ENCODE results near the gene LRRC74A.

Gene LRRC74A

GRCh38 chr14:76827696-76828296 is 1.6 kb downstream of the LRRC74A start:
- H3K4me3 Mint-ChIP-seq = no peak overlapping the region
- H3K4me1 Mint-ChIP-seq (ENCODE audit: low read depth) = no peaks in the 10 kb centered on the region
- H3K9me3 Mint-ChIP-seq = no peaks in the 10 kb centered on the region
- H3K27me3 Mint-ChIP-seq = no peaks in the 10 kb centered on the region
- no peaks in the 10 kb centered on the region for H3K36me3 Mint-ChIP-seq (ENCODE audit: low read depth)
- H3K27ac Mint-ChIP-seq = no peak overlapping the region

- Mint-ChIP-seq H3K4me1 (ENCODE audit: low read depth) (no peaks in the 10 kb centered on the region), H3K27me3 (no peaks in the 10 kb centered on the region), H3K36me3 (ENCODE audit: low read depth) (no peaks in the 10 kb centered on the region), H3K27ac (no peak overlapping the region), H3K4me3 (no peak overlapping the region), H3K9me3 (no peaks in the 10 kb centered on the region)
These were observed 2.3 kb downstream of the LRRC74A start for GRCh38 chr14:76828339-76829012.

- Mint-ChIP-seq H3K27me3 (no peaks in the 10 kb centered on the region), H3K4me3 (no peak overlapping the region), H3K9me3 (no peaks in the 10 kb centered on the region), H3K4me1 (ENCODE audit: low read depth) (no peaks in the 10 kb centered on the region), H3K36me3 (ENCODE audit: low read depth) (no peaks in the 10 kb centered on the region), H3K27ac (no peak overlapping the region)
These were observed 2.8 kb downstream of the LRRC74A start for GRCh38 chr14:76829013-76829365.

- Mint-ChIP-seq H3K9me3 (no peaks in the 10 kb centered on the region), H3K4me3 (no peak overlapping the region), H3K27ac (no peak overlapping the region), H3K36me3 (ENCODE audit: low read depth) (no peaks in the 10 kb centered on the region), H3K4me1 (ENCODE audit: low read depth) (no peaks in the 10 kb centered on the region), H3K27me3 (peaks cover 5% of the 10 kb centered on the region)
These were observed 3.6 kb downstream of the LRRC74A start for GRCh38 chr14:76829650-76830421.

GRCh38 chr14:76830556-76830955 is 4.3 kb downstream of the LRRC74A start:
- Mint-ChIP-seq H3K27ac (no peak overlapping the region), H3K9me3 (no peaks in the 10 kb centered on the region), H3K27me3 (peaks cover 5% of the 10 kb centered on the region), H3K4me1 (ENCODE audit: low read depth) (no peaks in the 10 kb centered on the region), H3K36me3 (ENCODE audit: low read depth) (no peaks in the 10 kb centered on the region), H3K4me3 (no peak overlapping the region)

- Mint-ChIP-seq H3K4me1 (ENCODE audit: low read depth) (no peaks in the 10 kb centered on the region), H3K27me3 (peaks cover 5% of the 10 kb centered on the region), H3K9me3 (no peaks in the 10 kb centered on the region), H3K36me3 (ENCODE audit: low read depth) (no peaks in the 10 kb centered on the region), H3K27ac (no peak overlapping the region), H3K4me3 (no peak overlapping the region)
These were observed 6.3 kb downstream of the LRRC74A start for GRCh38 chr14:76832503-76832988.

- Mint-ChIP-seq H3K27ac (no peak overlapping the region), H3K27me3 (peaks cover 9% of the 10 kb centered on the region), H3K36me3 (ENCODE audit: low read depth) (no peaks in the 10 kb centered on the region), H3K4me3 (no peak overlapping the region), H3K4me1 (ENCODE audit: low read depth) (no peaks in the 10 kb centered on the region), H3K9me3 (no peaks in the 10 kb centered on the region)
These were observed 6.8 kb downstream of the LRRC74A start for GRCh38 chr14:76833011-76833410.

GRCh38 chr14:76834241-76834661 is 8.0 kb downstream of the LRRC74A start:
- Mint-ChIP-seq H3K27ac (no peak overlapping the region), H3K36me3 (ENCODE audit: low read depth) (no peaks in the 10 kb centered on the region), H3K4me3 (no peak overlapping the region), H3K9me3 (no peaks in the 10 kb centered on the region), H3K27me3 (peaks cover 18% of the 10 kb centered on the region), H3K4me1 (ENCODE audit: low read depth) (no peaks in the 10 kb centered on the region)

- H3K36me3 Mint-ChIP-seq (ENCODE audit: low read depth) = no peaks in the 10 kb centered on the region
- H3K4me3 Mint-ChIP-seq = no peak overlapping the region
- H3K27ac Mint-ChIP-seq = no peak overlapping the region
- peaks cover 18% of the 10 kb centered on the region for H3K27me3 Mint-ChIP-seq
- H3K9me3 Mint-ChIP-seq = no peaks in the 10 kb centered on the region
- no peaks in the 10 kb centered on the region for H3K4me1 Mint-ChIP-seq (ENCODE audit: low read depth)
These were observed 9.9 kb downstream of the LRRC74A start for GRCh38 chr14:76836029-76836630.

GRCh38 chr14:76837524-76837923 is 11.3 kb downstream of the LRRC74A start:
- Mint-ChIP-seq H3K4me3 (no peak overlapping the region), H3K27me3 (peaks cover 20% of the 10 kb centered on the region), H3K4me1 (ENCODE audit: low read depth) (no peaks in the 10 kb centered on the region), H3K9me3 (no peaks in the 10 kb centered on the region), H3K27ac (no peak overlapping the region), H3K36me3 (ENCODE audit: low read depth) (no peaks in the 10 kb centered on the region)

GRCh38 chr14:76842414-76842813 is 16.2 kb downstream of the LRRC74A start:
- Mint-ChIP-seq H3K4me1 (ENCODE audit: low read depth) (peaks cover 7% of the 10 kb centered on the region), H3K36me3 (ENCODE audit: low read depth) (no peaks in the 10 kb centered on the region), H3K27me3 (peaks cover 19% of the 10 kb centered on the region), H3K9me3 (no peaks in the 10 kb centered on the region), H3K4me3 (no peak overlapping the region), H3K27ac (no peak overlapping the region)

- H3K36me3 Mint-ChIP-seq (ENCODE audit: low read depth) = no peaks in the 10 kb centered on the region
- peak overlapping the region; percentile 82 for H3K27ac Mint-ChIP-seq
- H3K4me1 Mint-ChIP-seq (ENCODE audit: low read depth) = peaks cover 7% of the 10 kb centered on the region
- no peak overlapping the region for H3K4me3 Mint-ChIP-seq
- H3K27me3 Mint-ChIP-seq = peaks cover 7% of the 10 kb centered on the region
- H3K9me3 Mint-ChIP-seq = no peaks in the 10 kb centered on the region
These were observed 18.0 kb downstream of the LRRC74A start for GRCh38 chr14:76844223-76844622.

- H3K36me3 Mint-ChIP-seq (ENCODE audit: low read depth) = no peaks in the 10 kb centered on the region
- no peak overlapping the region for H3K27ac Mint-ChIP-seq
- no peak overlapping the region for H3K4me3 Mint-ChIP-seq
These were observed 20.3 kb downstream of the LRRC74A start for GRCh38 chr14:76846331-76847047.

GRCh38 chr14:76848879-76849278 is 22.7 kb downstream of the LRRC74A start:
- H3K27me3 Mint-ChIP-seq = no peaks in the 10 kb centered on the region
- no peaks in the 10 kb centered on the region for H3K9me3 Mint-ChIP-seq
- peaks cover 7% of the 10 kb centered on the region for H3K4me1 Mint-ChIP-seq (ENCODE audit: low read depth)
- H3K36me3 Mint-ChIP-seq (ENCODE audit: low read depth) = no peaks in the 10 kb centered on the region
- H3K27ac Mint-ChIP-seq = no peak overlapping the region
- H3K4me3 Mint-ChIP-seq = no peak overlapping the region

More at GRCh38 chr14:76846331-76847047, 20.3 kb downstream of the LRRC74A start:
- Mint-ChIP-seq H3K4me1 (ENCODE audit: low read depth) (peaks cover 7% of the 10 kb centered on the region), H3K27me3 (peaks cover 7% of the 10 kb centered on the region), H3K9me3 (no peaks in the 10 kb centered on the region)
